Coronary artery (tissue), 2 donors: ENCODE results near the gene PPFIBP2.

Experiments
- DNase-seq: peaks from one replicate; pipeline ENCODE4 v3.0.0-alpha.2; 2017; ENCODE audit warnings: low spot score
- H3K27ac ChIP-seq, 2 donors: fragments of 200-600 bp; sonication (generic); one replicate each; pipeline ENCODE4 v1.5.1; 2016 to 2019
- H3K4me3 ChIP-seq: fragments of 200-600 bp; sonication (generic); 2 replicates; pipeline ENCODE4 v1.5.1; 2016; ENCODE audit warnings: mild to moderate bottlenecking, moderate library complexity
- TF ChIP-seq, protein P1 (sequence below): fragments of 200-600 bp; sonication (generic); IDR thresholded peaks from one replicate; pipeline ENCODE4 v1.5.1; 2019; ENCODE audit warnings: antibody characterized with exemption

PPFIBP2 gene

DNA sequence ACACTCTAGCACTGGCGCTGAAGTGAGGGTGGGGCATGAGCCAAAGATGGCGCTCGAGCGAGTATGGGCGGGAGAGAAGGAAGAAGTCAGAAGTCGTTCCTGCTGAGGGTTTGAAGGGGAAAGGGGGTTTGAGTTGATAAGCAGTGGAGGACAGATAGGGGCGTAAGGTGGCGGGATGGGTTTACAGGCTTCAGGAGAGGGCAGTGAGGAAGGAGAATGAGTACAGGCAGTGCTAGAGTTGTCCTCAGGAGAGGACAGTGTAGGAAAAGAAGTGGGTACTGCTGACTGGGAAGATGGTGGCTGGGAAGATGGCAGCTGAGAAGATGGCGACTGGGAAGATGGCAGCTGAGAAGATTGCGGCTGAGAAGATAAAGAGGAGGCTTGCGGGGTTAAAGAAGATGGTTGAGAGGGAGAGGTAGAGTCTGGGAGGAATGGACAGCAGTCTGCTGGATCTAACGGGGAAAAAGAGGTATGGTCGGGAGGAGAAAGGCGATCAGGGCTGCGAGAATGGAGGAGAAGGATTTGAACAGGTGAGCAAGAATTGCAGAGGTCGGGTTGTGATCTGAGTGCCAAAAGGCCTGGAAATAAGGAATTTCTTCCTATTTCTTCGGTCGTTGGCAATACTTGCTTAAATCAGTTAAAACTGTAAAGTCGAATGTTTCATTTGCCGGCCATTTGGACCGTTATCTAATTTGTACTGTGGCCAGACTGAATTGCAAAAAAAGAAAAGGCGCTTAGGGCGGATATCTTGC, 5.2 kb downstream of the PPFIBP2 start:
- H3K27ac ChIP-seq = no peak overlapping the region
- peak; percentile 71 for DNase-seq

DNA sequence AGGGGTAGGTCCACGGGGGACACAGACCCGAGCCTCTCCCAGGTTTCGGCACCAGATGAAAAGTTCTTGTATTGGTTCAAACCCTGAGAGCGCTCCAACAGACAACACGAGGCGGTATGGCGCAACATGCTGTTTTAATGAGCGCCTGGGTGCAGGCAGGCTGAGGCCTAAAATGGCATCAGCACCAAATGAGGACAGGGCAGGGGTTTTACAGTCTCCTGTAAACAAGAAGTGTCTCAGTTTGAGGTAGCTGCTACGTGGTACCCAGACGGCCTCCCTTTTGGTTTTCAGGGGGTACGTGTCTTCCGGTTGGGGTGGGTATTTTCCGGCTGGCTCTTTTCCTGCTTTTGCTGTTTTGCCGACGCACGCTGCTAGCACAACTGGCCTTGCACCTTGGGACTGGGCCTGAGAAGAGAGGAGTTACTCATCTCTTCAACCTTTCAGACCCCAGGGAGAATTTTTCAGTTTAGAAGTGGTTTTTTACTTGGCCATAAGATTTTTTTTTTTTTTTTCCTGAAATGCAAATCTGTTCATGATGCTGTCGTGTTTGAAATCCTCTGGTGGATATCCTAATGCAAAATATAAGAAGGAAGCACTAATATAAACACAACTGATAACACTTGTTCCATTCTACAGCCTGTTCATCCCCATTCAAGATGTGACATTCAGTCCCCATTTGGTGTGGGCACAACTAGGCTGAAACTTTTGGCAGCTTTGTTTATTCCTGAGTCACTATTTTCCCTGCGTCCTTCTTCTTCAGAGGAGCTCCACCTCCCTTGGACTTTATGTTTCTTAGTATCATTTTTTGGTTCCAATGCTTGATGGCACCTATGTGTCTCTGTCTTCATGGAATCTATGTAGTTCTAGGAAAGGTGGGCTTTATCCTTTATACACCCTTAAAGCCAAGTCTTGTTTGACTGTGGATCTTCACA, 6.5 kb downstream of the PPFIBP2 start:
- Histone ChIP-seq H3K27ac (peak overlapping the region in 1 of 2 donors; percentile 56), H3K4me3 (no peak overlapping the region)
- DNase-seq = peak; percentile 65
- TF ChIP-seq, protein P1, sequence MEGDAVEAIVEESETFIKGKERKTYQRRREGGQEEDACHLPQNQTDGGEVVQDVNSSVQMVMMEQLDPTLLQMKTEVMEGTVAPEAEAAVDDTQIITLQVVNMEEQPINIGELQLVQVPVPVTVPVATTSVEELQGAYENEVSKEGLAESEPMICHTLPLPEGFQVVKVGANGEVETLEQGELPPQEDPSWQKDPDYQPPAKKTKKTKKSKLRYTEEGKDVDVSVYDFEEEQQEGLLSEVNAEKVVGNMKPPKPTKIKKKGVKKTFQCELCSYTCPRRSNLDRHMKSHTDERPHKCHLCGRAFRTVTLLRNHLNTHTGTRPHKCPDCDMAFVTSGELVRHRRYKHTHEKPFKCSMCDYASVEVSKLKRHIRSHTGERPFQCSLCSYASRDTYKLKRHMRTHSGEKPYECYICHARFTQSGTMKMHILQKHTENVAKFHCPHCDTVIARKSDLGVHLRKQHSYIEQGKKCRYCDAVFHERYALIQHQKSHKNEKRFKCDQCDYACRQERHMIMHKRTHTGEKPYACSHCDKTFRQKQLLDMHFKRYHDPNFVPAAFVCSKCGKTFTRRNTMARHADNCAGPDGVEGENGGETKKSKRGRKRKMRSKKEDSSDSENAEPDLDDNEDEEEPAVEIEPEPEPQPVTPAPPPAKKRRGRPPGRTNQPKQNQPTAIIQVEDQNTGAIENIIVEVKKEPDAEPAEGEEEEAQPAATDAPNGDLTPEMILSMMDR = no peak

More for the DNA sequence above, 5.2 kb downstream of the PPFIBP2 start:
- TF ChIP-seq, protein P1 = no peak
- no peak overlapping the region for H3K4me3 ChIP-seq

DNA sequence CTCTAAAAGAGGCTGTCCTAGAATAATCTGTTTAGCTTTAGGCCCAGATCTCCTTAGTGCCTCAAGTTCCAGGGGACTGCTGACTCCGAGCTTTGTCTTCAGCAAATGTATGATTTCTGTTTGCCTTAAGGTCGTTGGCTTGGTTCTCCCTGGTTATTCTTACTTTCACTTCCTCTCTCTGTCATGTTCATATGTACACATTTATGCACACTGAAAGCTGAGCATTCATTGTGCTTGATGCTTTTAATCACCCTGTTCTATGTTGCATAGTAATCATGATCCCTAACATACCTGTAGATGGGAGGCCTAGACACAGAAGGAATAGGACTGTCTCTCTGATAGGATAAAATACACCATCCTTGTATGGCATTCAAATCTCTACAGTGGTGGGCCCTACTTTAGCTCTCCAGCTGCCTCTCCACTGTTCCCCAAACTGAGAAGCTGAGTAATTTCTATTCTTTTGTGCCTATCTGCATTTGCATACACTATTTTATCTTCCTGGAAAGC, 7.2 kb downstream of the PPFIBP2 start:
- no peak for DNase-seq
- TF ChIP-seq, protein P1 = no peak
- H3K27ac ChIP-seq = peak overlapping the region in 1 of 2 donors; percentile 56
- H3K4me3 ChIP-seq = no peak overlapping the region

DNA sequence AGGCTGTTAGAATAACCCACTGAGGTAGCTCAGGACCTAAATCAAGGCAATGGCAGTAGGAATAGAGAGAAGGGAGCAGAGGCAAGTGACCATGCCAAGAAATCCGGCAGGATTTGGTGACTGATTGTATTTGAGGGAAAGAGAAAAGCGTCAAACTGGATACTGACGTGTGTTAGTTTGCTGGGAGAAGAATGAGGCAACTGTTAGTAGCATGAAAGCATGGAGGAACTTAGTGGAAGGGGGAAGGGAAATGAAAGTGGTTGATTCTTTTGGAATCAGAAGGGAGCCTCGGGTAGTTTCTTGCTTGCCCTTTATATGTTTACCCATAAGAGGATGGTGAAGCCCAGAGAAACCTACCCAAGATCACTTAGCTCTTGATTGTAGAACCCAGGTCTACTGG, 8.3 kb downstream of the PPFIBP2 start:
- TF ChIP-seq, protein P1 = no peak
- DNase-seq = no peak
- H3K27ac ChIP-seq = peak overlapping the region in 1 of 2 donors; percentile 50
- H3K4me3 ChIP-seq = no peak overlapping the region

DNA sequence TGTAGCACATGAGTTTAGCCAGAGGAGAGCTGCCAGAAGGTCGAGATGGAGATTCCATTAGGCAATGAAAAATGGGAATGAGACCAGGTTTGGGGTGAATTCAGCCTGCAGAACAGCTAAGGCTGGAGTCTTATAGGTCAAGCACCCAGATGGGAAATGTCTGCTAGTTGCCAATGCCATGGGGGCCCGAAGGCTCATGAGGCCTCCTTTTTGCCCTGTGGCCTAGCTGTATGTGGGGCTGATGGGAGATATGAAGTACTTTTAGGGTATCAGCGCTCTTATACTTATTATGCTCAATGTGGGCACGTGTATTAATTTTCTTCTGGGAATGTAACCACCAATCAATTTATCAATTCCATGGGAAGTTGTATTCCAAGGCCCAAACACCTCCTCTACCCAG, 8.7 kb downstream of the PPFIBP2 start:
- peak; percentile 68 for DNase-seq
- H3K27ac ChIP-seq = peak overlapping the region in 1 of 2 donors; percentile 50

DNA sequence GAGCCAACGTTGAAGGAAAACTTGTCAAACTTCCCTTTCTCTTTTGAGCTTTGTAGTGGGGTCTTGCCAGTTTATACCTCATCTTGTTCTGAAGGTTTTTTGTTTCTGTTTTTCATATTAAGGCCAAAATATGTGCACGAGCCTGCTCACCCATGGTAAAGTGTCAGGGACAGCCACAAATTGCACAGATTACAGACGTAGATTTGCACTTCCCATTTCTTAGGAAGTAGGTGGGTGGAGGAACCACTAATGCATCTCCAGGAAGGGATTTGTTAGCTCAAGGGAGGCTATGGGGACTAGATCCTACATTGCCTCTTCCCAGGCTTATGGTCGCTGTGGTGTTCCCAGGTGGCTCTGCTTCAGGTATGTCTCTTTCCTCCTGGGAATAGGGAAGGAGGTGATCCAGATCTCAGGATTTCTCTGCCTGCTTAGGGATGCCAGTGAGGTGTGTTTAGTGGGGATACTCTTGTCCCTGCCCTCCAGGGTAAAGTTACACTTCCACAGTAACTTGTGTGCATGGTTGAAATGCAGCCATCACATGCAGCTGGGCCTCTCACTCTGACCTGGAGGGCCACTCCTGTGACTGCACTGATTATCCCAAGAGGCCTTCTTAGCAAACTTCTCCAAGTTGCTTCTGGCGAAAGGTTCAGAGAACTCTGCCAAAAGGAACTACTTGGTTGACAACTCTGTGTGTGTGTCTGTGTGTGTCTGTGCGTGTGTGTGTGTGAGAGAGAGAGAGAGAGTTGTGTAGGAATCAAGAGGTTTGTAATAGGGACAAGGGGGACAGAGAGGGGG, 9.8 kb downstream of the PPFIBP2 start:
- peak; percentile 16 for DNase-seq
- Histone ChIP-seq H3K27ac (peak overlapping the region in 1 of 2 donors; percentile 45), H3K4me3 (no peak overlapping the region)
- TF ChIP-seq, protein P1 = no peak

More for the DNA sequence above, 8.7 kb downstream of the PPFIBP2 start:
- no peak overlapping the region for H3K4me3 ChIP-seq
- TF ChIP-seq, protein P1 = no peak
